Measurements from ENCODE around the gene FAM221B. TPM values are rescaled to one million over a fixed set of nuclear protein-coding genes. Genes with fewer than 3 reads are reported as not detected.

Gene FAM221B
- total and polyA plus RNA-seq, 9 of the 15 experiments (the other 6 are each of a cell fraction or from before 2014, with no cell fraction given) = 0.01 TPM; not detected in 8

DNA sequence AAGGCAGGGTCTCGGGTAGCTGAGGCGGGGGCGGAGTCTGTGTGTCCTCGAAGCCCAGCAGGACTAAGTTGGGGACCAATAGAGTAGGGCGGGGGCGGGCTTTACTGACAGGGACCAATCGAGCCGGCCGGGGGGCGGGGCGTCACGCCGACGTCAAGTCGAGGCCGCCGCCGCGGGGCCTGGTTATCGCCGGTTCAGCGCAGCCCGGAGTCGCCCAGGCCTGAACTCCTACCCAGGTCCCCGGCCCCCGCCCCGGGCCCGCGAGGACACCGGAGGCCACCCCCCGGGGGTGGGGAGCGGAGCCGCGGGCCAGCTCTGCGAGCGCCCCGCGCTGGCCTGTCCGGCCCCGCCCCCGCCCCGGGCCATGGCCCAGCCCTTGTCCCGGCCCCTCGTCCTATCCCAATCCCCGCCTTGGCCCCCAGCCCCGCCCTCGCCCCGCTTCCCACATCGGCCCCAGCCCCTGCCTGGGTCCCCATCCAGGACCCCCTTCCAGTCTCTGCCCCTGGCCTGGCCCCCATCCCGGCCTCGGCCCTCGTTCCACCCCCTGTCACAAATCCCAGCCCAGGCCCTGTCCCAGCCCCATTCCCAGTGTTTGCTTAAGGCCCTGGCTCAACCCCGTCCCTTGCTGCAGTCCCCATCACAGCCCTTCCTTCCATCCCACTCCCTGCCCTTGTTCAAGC lies 692 bp upstream of the FAM221B start, which contains the start of gene TMEM8B (continued):
- TF ChIP-seq, protein P1, sequence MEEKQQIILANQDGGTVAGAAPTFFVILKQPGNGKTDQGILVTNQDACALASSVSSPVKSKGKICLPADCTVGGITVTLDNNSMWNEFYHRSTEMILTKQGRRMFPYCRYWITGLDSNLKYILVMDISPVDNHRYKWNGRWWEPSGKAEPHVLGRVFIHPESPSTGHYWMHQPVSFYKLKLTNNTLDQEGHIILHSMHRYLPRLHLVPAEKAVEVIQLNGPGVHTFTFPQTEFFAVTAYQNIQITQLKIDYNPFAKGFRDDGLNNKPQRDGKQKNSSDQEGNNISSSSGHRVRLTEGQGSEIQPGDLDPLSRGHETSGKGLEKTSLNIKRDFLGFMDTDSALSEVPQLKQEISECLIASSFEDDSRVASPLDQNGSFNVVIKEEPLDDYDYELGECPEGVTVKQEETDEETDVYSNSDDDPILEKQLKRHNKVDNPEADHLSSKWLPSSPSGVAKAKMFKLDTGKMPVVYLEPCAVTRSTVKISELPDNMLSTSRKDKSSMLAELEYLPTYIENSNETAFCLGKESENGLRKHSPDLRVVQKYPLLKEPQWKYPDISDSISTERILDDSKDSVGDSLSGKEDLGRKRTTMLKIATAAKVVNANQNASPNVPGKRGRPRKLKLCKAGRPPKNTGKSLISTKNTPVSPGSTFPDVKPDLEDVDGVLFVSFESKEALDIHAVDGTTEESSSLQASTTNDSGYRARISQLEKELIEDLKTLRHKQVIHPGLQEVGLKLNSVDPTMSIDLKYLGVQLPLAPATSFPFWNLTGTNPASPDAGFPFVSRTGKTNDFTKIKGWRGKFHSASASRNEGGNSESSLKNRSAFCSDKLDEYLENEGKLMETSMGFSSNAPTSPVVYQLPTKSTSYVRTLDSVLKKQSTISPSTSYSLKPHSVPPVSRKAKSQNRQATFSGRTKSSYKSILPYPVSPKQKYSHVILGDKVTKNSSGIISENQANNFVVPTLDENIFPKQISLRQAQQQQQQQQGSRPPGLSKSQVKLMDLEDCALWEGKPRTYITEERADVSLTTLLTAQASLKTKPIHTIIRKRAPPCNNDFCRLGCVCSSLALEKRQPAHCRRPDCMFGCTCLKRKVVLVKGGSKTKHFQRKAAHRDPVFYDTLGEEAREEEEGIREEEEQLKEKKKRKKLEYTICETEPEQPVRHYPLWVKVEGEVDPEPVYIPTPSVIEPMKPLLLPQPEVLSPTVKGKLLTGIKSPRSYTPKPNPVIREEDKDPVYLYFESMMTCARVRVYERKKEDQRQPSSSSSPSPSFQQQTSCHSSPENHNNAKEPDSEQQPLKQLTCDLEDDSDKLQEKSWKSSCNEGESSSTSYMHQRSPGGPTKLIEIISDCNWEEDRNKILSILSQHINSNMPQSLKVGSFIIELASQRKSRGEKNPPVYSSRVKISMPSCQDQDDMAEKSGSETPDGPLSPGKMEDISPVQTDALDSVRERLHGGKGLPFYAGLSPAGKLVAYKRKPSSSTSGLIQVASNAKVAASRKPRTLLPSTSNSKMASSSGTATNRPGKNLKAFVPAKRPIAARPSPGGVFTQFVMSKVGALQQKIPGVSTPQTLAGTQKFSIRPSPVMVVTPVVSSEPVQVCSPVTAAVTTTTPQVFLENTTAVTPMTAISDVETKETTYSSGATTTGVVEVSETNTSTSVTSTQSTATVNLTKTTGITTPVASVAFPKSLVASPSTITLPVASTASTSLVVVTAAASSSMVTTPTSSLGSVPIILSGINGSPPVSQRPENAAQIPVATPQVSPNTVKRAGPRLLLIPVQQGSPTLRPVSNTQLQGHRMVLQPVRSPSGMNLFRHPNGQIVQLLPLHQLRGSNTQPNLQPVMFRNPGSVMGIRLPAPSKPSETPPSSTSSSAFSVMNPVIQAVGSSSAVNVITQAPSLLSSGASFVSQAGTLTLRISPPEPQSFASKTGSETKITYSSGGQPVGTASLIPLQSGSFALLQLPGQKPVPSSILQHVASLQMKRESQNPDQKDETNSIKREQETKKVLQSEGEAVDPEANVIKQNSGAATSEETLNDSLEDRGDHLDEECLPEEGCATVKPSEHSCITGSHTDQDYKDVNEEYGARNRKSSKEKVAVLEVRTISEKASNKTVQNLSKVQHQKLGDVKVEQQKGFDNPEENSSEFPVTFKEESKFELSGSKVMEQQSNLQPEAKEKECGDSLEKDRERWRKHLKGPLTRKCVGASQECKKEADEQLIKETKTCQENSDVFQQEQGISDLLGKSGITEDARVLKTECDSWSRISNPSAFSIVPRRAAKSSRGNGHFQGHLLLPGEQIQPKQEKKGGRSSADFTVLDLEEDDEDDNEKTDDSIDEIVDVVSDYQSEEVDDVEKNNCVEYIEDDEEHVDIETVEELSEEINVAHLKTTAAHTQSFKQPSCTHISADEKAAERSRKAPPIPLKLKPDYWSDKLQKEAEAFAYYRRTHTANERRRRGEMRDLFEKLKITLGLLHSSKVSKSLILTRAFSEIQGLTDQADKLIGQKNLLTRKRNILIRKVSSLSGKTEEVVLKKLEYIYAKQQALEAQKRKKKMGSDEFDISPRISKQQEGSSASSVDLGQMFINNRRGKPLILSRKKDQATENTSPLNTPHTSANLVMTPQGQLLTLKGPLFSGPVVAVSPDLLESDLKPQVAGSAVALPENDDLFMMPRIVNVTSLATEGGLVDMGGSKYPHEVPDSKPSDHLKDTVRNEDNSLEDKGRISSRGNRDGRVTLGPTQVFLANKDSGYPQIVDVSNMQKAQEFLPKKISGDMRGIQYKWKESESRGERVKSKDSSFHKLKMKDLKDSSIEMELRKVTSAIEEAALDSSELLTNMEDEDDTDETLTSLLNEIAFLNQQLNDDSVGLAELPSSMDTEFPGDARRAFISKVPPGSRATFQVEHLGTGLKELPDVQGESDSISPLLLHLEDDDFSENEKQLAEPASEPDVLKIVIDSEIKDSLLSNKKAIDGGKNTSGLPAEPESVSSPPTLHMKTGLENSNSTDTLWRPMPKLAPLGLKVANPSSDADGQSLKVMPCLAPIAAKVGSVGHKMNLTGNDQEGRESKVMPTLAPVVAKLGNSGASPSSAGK (IDR thresholded peaks at IDR 0.05) = no peak
- TF ChIP-seq ATF1 (CRISPR knock-in tag; IDR thresholded peaks at IDR 0.05) = no peak
- peak; percentile 66 for TF ChIP-seq ATF1 (tag; IDR thresholded peaks at IDR 0.05)
- TF ChIP-seq ZZZ3 (IDR thresholded peaks at IDR 0.05) = no peak
- peak; percentile 40 for TF ChIP-seq RBM25 (IDR thresholded peaks at IDR 0.05; ENCODE audit: low read depth, low read length, severe bottlenecking)
- no peak for TF ChIP-seq POLR3G (IDR thresholded peaks at IDR 0.05; ENCODE audit: extremely low read depth, insufficient read length, insufficient replicate concordance)
- TF ChIP-seq, protein P2, sequence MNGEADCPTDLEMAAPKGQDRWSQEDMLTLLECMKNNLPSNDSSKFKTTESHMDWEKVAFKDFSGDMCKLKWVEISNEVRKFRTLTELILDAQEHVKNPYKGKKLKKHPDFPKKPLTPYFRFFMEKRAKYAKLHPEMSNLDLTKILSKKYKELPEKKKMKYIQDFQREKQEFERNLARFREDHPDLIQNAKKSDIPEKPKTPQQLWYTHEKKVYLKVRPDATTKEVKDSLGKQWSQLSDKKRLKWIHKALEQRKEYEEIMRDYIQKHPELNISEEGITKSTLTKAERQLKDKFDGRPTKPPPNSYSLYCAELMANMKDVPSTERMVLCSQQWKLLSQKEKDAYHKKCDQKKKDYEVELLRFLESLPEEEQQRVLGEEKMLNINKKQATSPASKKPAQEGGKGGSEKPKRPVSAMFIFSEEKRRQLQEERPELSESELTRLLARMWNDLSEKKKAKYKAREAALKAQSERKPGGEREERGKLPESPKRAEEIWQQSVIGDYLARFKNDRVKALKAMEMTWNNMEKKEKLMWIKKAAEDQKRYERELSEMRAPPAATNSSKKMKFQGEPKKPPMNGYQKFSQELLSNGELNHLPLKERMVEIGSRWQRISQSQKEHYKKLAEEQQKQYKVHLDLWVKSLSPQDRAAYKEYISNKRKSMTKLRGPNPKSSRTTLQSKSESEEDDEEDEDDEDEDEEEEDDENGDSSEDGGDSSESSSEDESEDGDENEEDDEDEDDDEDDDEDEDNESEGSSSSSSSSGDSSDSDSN (IDR thresholded peaks at IDR 0.05; ENCODE audit: borderline replicate concordance in 1 of 2, low read depth in 2 of 2, low read length in 2 of 2) = no peak
- no peak for TF ChIP-seq EWSR1 (IDR thresholded peaks at IDR 0.05; ENCODE audit: borderline replicate concordance, low read depth, partially characterized antibody)
- no peak for TF ChIP-seq CXXC5 (CRISPR knock-in tag; IDR thresholded peaks at IDR 0.05)
- TF ChIP-seq TARDBP (IDR thresholded peaks at IDR 0.05) = no peak
- no peak for TF ChIP-seq L3MBTL2 (IDR thresholded peaks at IDR 0.05)
- peak; percentile 13 for TF ChIP-seq FOS (IDR thresholded peaks at IDR 0.05; ENCODE audit: extremely low read depth, insufficient read length)
- TF ChIP-seq STAT5B (CRISPR knock-in tag; IDR thresholded peaks at IDR 0.05) = no peak
- no peak for TF ChIP-seq MEF2A (IDR thresholded peaks at IDR 0.05; ENCODE audit: control insufficient read depth, low read depth, low read length)
- TF ChIP-seq ZNF699 (CRISPR knock-in tag; IDR thresholded peaks at IDR 0.05; ENCODE audit: insufficient replicate concordance) = no peak
- TF ChIP-seq BACH1 (tag; IDR thresholded peaks at IDR 0.05) = no peak

All from K562 (cell line).